Adrenal gland (tissue), 5 donors: ENCODE measurements around the gene TWIST2.

Experiments used
- CTCF ChIP-seq, 6 experiments: fragments of 450-650 bp in 4 of 6; fragments of 200-600 bp in 2 of 6; sonication (generic) in 1 of 6; IDR thresholded peaks; 1 replicate in 5 of 6; 2 replicates in 1 of 6; pipeline versions ENCODE4 v1.5.1 to v1.8.0; 2016 to 2021; ENCODE audit warnings: antibody characterized with exemption in 6 of 6, mild to moderate bottlenecking in 2 of 6, moderate library complexity in 1 of 6
- POLR2A ChIP-seq, 2 donors: fragments of 450-650 bp; IDR thresholded peaks; one replicate each; pipeline ENCODE4 v1.6.1; 2017; ENCODE audit warnings: antibody characterized with exemption in 2 of 2, mild to moderate bottlenecking in 2 of 2, moderate library complexity in 1 of 2
- donor health status: DM: no; HTN: no; CAD: no.

DNA sequence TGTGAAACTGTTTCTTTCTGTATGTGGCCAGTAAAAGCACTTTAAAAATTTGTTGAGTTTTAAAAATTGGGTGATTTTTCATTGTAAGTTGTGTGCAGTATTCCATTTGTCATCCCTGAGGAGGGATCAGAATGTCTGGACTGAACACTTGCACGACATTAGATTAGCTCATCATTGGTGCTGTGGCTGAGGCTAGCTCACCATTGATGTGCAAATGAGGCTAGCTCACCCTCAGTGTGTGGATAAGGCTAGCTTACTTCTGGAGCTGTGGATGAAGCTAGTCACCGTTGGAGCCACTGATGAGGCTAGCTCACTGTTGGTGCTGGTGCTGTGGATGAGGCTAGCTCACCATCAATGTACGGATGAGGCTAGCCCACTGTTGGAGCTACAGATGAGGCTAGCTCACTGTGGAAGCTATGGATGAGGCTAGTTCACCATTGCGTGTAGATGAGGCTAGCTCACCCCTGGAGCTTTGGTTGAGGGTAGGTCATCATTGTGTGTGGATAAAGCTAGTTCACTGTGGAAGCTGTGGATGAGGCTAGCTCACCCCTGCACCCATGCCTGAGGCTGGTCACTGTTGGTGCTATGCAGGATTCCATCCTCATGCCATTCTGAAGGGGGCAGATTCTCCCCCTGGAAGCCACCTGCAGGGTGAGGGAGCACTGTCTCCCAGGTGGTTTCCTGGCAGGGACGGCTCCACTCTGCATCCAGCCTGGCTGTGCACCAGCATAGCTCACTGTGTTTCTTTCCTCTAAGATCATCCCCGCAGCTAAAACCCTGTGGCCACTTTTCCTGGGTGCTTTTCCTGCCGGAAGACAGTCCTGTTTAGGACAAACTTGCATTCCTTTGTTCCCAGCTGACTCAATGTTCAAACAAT, 101.1 kb downstream of the TWIST2 start:
- TF ChIP-seq CTCF (IDR thresholded peaks at IDR 0.05), result no peak
- no peak for TF ChIP-seq POLR2A (IDR thresholded peaks at IDR 0.05)
